H9 (cell line): Measurements from ENCODE around the gene RILPL2. TPM values are rescaled to one million over a fixed set of nuclear protein-coding genes. Genes with fewer than 3 reads are reported as not detected.
A peak's percentile ranks its signal among the peaks of the same experiment; 100 is the strongest.

Experiments used
- DNase-seq: peaks from one replicate; pipeline ENCODE4 v3.0.0-alpha.2; 2017
- H2AFZ ChIP-seq: one replicate; pipeline ENCODE4 v1.6.1; 2013; ENCODE audit warnings: mild to moderate bottlenecking, low read length, control low read depth, moderate library complexity
- H2AK5ac ChIP-seq: 2 replicates; pipeline ENCODE4 v1.6.1; 2013; ENCODE audit warnings: low read length, control low read depth, mixed read lengths; ENCODE audit not compliant: insufficient read length
- H2BK120ac ChIP-seq: one replicate; pipeline ENCODE4 v1.6.1; 2013; ENCODE audit warnings: low read depth, mild to moderate bottlenecking, low read length, control low read depth, inconsistent platforms; ENCODE audit not compliant: poor library complexity, severe bottlenecking
- H2BK12ac ChIP-seq: 2 replicates; pipeline ENCODE4 v1.6.1; 2013; ENCODE audit warnings: low read length, control low read depth, mixed read lengths, low read depth; ENCODE audit not compliant: insufficient read length
- H2BK15ac ChIP-seq: 2 replicates; pipeline ENCODE4 v1.6.1; 2013; ENCODE audit warnings: low read depth, low read length, control low read depth
- H2BK20ac ChIP-seq: one replicate; pipeline ENCODE4 v1.6.1; 2013; ENCODE audit warnings: low read depth, mild to moderate bottlenecking, low read length, control low read depth, inconsistent platforms; ENCODE audit not compliant: poor library complexity, severe bottlenecking
- H2BK5ac ChIP-seq: 2 replicates; pipeline ENCODE4 v1.6.1; 2013; ENCODE audit warnings: low read length, control low read depth, mixed read lengths; ENCODE audit not compliant: insufficient read length
- H3K14ac ChIP-seq: 2 replicates; pipeline ENCODE4 v1.6.1; 2013; ENCODE audit warnings: low read length, control low read depth; ENCODE audit not compliant: insufficient read depth
- H3K18ac ChIP-seq: 2 replicates; pipeline ENCODE4 v1.6.1; 2013; ENCODE audit warnings: low read depth, mild to moderate bottlenecking, mixed read lengths, low read length, control low read depth; ENCODE audit not compliant: insufficient read length
- H3K23ac ChIP-seq: 2 replicates; pipeline ENCODE4 v1.6.1; 2013; ENCODE audit warnings: low read length, control low read depth, mixed read lengths, low read depth; ENCODE audit not compliant: insufficient read length
- H3K23me2 ChIP-seq: 2 replicates; pipeline ENCODE4 v1.6.1; 2013; ENCODE audit warnings: low read depth, mild to moderate bottlenecking, mixed read lengths, low read length, control low read depth; ENCODE audit not compliant: insufficient read length, poor library complexity, severe bottlenecking
- H3K27ac ChIP-seq: 2 replicates; pipeline ENCODE4 v1.5.1; 2013; ENCODE audit warnings: low read length, control low read depth, mixed read lengths, low read depth; ENCODE audit not compliant: insufficient read length
- H3K27me3 ChIP-seq: 2 replicates; pipeline ENCODE4 v1.6.1; 2013; ENCODE audit warnings: low read length, control low read depth, inconsistent platforms; ENCODE audit not compliant: insufficient read depth
- H3K4ac ChIP-seq: 2 replicates; pipeline ENCODE4 v1.6.1; 2013; ENCODE audit warnings: low read depth, mild to moderate bottlenecking, control low read depth, inconsistent platforms, low read length, moderate library complexity
- H3K4me1 ChIP-seq: 2 replicates; pipeline ENCODE4 v1.6.1; 2013; ENCODE audit warnings: low read length, control low read depth, inconsistent platforms; ENCODE audit not compliant: insufficient read depth
- H3K4me2 ChIP-seq: 2 replicates; pipeline ENCODE4 v1.6.1; 2013; ENCODE audit warnings: low read length, control low read depth, mixed read lengths; ENCODE audit not compliant: insufficient read length, insufficient read depth
- H3K56ac ChIP-seq: 2 replicates; pipeline ENCODE4 v1.6.1; 2013; ENCODE audit warnings: low read depth, mild to moderate bottlenecking, mixed read lengths, low read length, control low read depth; ENCODE audit not compliant: insufficient read length
- H3K79me1 ChIP-seq: 2 replicates; pipeline ENCODE4 v1.6.1; 2013; ENCODE audit warnings: low read depth, mild to moderate bottlenecking, moderate library complexity, low read length, control low read depth, inconsistent platforms; ENCODE audit not compliant: insufficient read depth, poor library complexity, severe bottlenecking
- H3K79me2 ChIP-seq: 2 replicates; pipeline ENCODE4 v1.6.1; 2013; ENCODE audit warnings: low read length, control low read depth, inconsistent platforms; ENCODE audit not compliant: insufficient read depth
- H3K9ac ChIP-seq: 2 replicates; pipeline ENCODE4 v1.6.1; 2013; ENCODE audit warnings: low read length, control low read depth, mixed read lengths; ENCODE audit not compliant: insufficient read length; ENCODE audit errors: extremely low read depth
- H3K9me3 ChIP-seq: one replicate; pipeline ENCODE4 v1.6.1; 2013; ENCODE audit warnings: low read depth, low read length, inconsistent platforms; ENCODE audit not compliant: control insufficient read depth
- H3T11ph ChIP-seq: one replicate; pipeline ENCODE4 v1.6.1; 2013; ENCODE audit warnings: mild to moderate bottlenecking, low read length, control low read depth, inconsistent platforms
- H4K20me1 ChIP-seq: one replicate; pipeline ENCODE4 v1.6.1; 2013; ENCODE audit not compliant: control insufficient read depth, insufficient read length, insufficient read depth
- H4K5ac ChIP-seq: 2 replicates; pipeline ENCODE4 v1.6.1; 2013; ENCODE audit warnings: low read depth, mild to moderate bottlenecking, mixed read lengths, low read length, control low read depth; ENCODE audit not compliant: insufficient read length
- H4K8ac ChIP-seq: replicated peaks from 2 replicates; pipeline ENCODE4 v1.6.1; 2013; ENCODE audit warnings: low read length, control low read depth, mixed read lengths, low read depth; ENCODE audit not compliant: insufficient read length
- H4K91ac ChIP-seq: 2 replicates; pipeline ENCODE4 v1.6.1; 2013; ENCODE audit warnings: low read depth, mild to moderate bottlenecking, moderate library complexity, mixed read lengths, low read length, control low read depth; ENCODE audit not compliant: insufficient read length
- H3K27ac Mint-ChIP-seq, 3 experiments: 2 replicates in 2 of 3; 3 replicates in 1 of 3; pipeline ENCODE4 v1.8.0; 2020 to 2021; ENCODE audit warnings: mixed read lengths in 3 of 3, mild to moderate bottlenecking in 1 of 3, moderate library complexity in 1 of 3
- H3K27me3 Mint-ChIP-seq: 2 replicates; pipeline ENCODE4 v1.8.0; 2021; ENCODE audit warnings: low read depth, mild to moderate bottlenecking, moderate library complexity, mixed read lengths
- H3K36me3 Mint-ChIP-seq, 3 experiments: 2 replicates in 2 of 3; 3 replicates in 1 of 3; pipeline ENCODE4 v1.8.0; 2020 to 2021; ENCODE audit warnings: low read depth in 3 of 3, mixed read lengths in 3 of 3; ENCODE audit not compliant: insufficient read depth in 1 of 3
- H3K4me1 Mint-ChIP-seq, 2 experiments: 2 replicates each; pipeline ENCODE4 v1.8.0; 2020; ENCODE audit warnings: mixed read lengths in 2 of 2
- H3K4me3 Mint-ChIP-seq, 2 experiments: 2 replicates in 1 of 2; 3 replicates in 1 of 2; pipeline ENCODE4 v1.8.0; 2020 to 2021; ENCODE audit warnings: mild to moderate bottlenecking in 2 of 2, mixed read lengths in 2 of 2, moderate library complexity in 1 of 2
- H3K9me3 Mint-ChIP-seq, 2 experiments: 2 replicates in 1 of 2; 3 replicates in 1 of 2; pipeline ENCODE4 v1.8.0; 2020; ENCODE audit warnings: mild to moderate bottlenecking in 2 of 2, mixed read lengths in 2 of 2, moderate library complexity in 1 of 2
- WGBS: extraction: QIAGEN DNeasy Blood & Tissue Kit; methylation state at CpG from one replicate; pipeline ENCODE4 v1.1.7; 2013; ENCODE audit warnings: missing lambda C conversion rate, low lambda C conversion rate, mixed read lengths; ENCODE audit not compliant: insufficient read length; ENCODE audit errors: extremely low coverage; 5-methylcytosine and 5-hydroxymethylcytosine counted together
- long read RNA-seq: library from polyadenylated mRNA; unstranded; transcript quantifications from one replicate; pipeline ENCODE4 v2.0.0, GENCODE V29; 2020
- total RNA-seq: library from RNA; stranded (reverse); gene quantifications from 2 replicates; pipeline ENCODE4 v1.2.1, GENCODE V29; 2021
- TF ChIP-seq, protein P1 (sequence below): fragments of 200-600 bp; sonication (generic); conservative IDR thresholded peaks from 3 replicates; pipeline ENCODE4 v1.8.0; 2021; ENCODE audit warnings: antibody characterized with exemption, mild to moderate bottlenecking

The RILPL2 gene
- 1.3 and 1.4 TPM in 2 replicates for total RNA-seq
- long read RNA-seq, full-length matches to known transcripts, result 24 of 29 reads
- long read RNA-seq, partial matches to known transcripts, result 0 of 29 reads
- long read RNA-seq, other reads (novel, unspliced or antisense), result 5 of 29 reads

DNA sequence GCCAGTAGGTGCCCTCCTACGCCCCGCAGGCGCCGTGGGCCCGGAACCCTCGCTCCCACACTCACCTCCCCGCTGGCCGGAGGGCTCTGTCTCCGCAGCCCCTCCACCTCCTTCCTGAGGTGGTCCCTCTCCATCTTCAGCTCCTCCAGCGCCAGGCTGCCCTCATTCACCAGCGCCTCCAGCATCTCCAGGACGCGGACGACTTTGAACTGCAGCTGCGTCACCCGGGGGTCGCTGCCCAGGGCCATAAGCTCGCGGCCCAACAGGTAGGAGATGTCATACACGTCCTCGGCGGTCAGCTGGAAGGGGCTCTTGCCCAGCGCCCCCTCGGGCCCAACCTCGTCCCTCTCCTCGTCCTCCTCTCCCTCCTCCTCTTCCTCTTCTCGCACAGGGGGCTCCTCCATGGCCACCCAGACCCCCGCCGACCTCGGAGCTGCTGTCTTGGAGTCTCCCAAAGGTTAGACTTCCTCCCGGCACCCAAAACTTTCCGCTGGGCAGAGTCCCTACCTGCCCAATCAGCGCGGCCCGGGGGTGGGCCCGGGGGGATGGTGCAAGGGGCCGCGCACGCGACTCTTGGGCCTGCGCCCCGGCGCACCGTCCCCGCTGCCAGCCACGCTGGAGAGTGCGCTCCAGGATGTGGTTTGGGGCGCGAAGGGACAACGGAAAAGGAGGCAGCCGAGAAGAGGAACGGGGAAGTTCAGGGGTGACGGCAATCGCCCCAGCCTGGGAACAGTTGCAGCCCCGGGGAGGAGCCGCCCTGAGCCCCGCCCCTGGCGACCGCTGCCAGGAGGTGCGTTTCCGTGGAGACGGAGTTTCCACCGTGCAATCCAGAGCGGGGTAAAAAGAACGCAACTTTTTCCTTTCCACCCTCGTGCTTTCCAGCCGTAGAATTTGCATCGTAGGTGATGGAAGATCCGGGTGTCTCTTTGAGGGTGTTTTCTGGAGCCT, at the start of gene RILPL2:
Gene RILPL2 (minus strand): TSS at position 668 of the 948 bp plus-strand sequence. CDS start 264 bp downstream, at position 404.
- peak within 1 kb of the TSS; percentile 52; the same call in 1 of the 2 replicates for H3K14ac ChIP-seq
- H3K9me3 ChIP-seq, result no peaks in the 10 kb centered on the region
- no peak within 1 kb of the TSS for H3K56ac ChIP-seq
- no peak within 1 kb of the TSS for H2AK5ac ChIP-seq
- no peak within 1 kb of the TSS for H4K91ac ChIP-seq
- H4K8ac ChIP-seq, result no peak within 1 kb of the TSS
- peaks cover 11% of the 10 kb centered on the region for H3K23me2 ChIP-seq
- no peaks in the 10 kb centered on the region for H3K79me2 ChIP-seq
- no CpG with 5 or more reads among the region's 69 CpGs for WGBS
- H3K27me3 ChIP-seq, result peaks cover 2% of the 10 kb centered on the region
- H3K9me3 Mint-ChIP-seq, result no peaks in the 10 kb centered on the region
- no peak within 1 kb of the TSS for H2BK12ac ChIP-seq
- peaks cover 43% of the 10 kb centered on the region for H3K27me3 Mint-ChIP-seq
- no peaks in the 10 kb centered on the region; a peak in 1 of 4 replicates for H3K4me1 Mint-ChIP-seq
- H2BK120ac ChIP-seq, result no peak within 1 kb of the TSS
- H2BK5ac ChIP-seq, result no peak within 1 kb of the TSS
- H3K18ac ChIP-seq, result no peak within 1 kb of the TSS
- H2BK20ac ChIP-seq, result no peak within 1 kb of the TSS
- H3K27ac ChIP-seq, result no peak within 1 kb of the TSS
- H3K4me1 ChIP-seq, result no peaks in the 10 kb centered on the region
- H3K4me3 Mint-ChIP-seq, result peak within 1 kb of the TSS; percentile 89 to 95
- no peak within 1 kb of the TSS for H2AFZ ChIP-seq
- H3K79me1 ChIP-seq, result no peaks in the 10 kb centered on the region
- no peak within 1 kb of the TSS for H3K23ac ChIP-seq
- no peak within 1 kb of the TSS for H4K5ac ChIP-seq
- TF ChIP-seq, protein P1, sequence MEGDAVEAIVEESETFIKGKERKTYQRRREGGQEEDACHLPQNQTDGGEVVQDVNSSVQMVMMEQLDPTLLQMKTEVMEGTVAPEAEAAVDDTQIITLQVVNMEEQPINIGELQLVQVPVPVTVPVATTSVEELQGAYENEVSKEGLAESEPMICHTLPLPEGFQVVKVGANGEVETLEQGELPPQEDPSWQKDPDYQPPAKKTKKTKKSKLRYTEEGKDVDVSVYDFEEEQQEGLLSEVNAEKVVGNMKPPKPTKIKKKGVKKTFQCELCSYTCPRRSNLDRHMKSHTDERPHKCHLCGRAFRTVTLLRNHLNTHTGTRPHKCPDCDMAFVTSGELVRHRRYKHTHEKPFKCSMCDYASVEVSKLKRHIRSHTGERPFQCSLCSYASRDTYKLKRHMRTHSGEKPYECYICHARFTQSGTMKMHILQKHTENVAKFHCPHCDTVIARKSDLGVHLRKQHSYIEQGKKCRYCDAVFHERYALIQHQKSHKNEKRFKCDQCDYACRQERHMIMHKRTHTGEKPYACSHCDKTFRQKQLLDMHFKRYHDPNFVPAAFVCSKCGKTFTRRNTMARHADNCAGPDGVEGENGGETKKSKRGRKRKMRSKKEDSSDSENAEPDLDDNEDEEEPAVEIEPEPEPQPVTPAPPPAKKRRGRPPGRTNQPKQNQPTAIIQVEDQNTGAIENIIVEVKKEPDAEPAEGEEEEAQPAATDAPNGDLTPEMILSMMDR, result no peak
- no peaks in the 10 kb centered on the region for H4K20me1 ChIP-seq
- no peaks in the 10 kb centered on the region for H3K36me3 Mint-ChIP-seq
- no peak within 1 kb of the TSS for H3T11ph ChIP-seq
- DNase-seq, result peak; percentile 85
- H2BK15ac ChIP-seq, result no peak within 1 kb of the TSS; the same call in 1 of the 2 replicates
- no peak within 1 kb of the TSS for H3K4ac ChIP-seq
- H3K9ac ChIP-seq, result no peak within 1 kb of the TSS
- H3K27ac Mint-ChIP-seq, result no peak within 1 kb of the TSS
- H3K4me2 ChIP-seq, result peak within 1 kb of the TSS; percentile 42
